K562 (cell line): ENCODE data around the gene MBNL1. TPM values are rescaled to one million over a fixed set of nuclear protein-coding genes. Genes with fewer than 3 reads are reported as not detected.

ENCODE experiments used
- BDP1 ChIP-seq: IDR thresholded peaks from 3 replicates; pipeline ENCODE4 v1.6.1; 2011; ENCODE audit not compliant: insufficient read length, insufficient read depth
- CAMTA2 ChIP-seq: fragments of 250-450 bp; sonication (Bioruptor Pico); conservative IDR thresholded peaks from 2 replicates; pipeline ENCODE4 v1.5.1; 2022
- ESRRA ChIP-seq: fragments of 450-650 bp; IDR thresholded peaks from 2 replicates; pipeline ENCODE4 v1.6.1; 2014; ENCODE audit warnings: low read depth, mild to moderate bottlenecking, moderate library complexity, borderline replicate concordance
- FOXK2 ChIP-seq, 2 experiments: fragments of 450-650 bp; IDR thresholded peaks in 1 of 2; conservative IDR thresholded peaks in 1 of 2; 2 replicates each; pipeline ENCODE4 v1.6.1; 2016; ENCODE audit warnings: low read depth in 2 of 2, mild to moderate bottlenecking in 1 of 2
- JUNB ChIP-seq: fragments of 450-650 bp; formaldehyde crosslinking; conservative IDR thresholded peaks from 2 replicates; pipeline ENCODE4 v1.4.0; 2020; ENCODE audit warnings: mild to moderate bottlenecking
- MYC ChIP-seq, 2 experiments: fragments of 250-450 bp in 1 of 2; sonication (Bioruptor Pico) in 1 of 2; IDR thresholded peaks; 2 replicates each; pipeline versions ENCODE4 v1.5.1 to v1.6.1; 2012 to 2021; ENCODE audit warnings: low read depth in 2 of 2, borderline replicate concordance in 1 of 2, improper control_type of control experiment in 1 of 2, low read length in 1 of 2, mild to moderate bottlenecking in 1 of 2, moderate library complexity in 1 of 2
- NCOA4 ChIP-seq: fragments of 450-650 bp; IDR thresholded peaks from 2 replicates; pipeline ENCODE4 v1.6.1; 2018; ENCODE audit warnings: mild to moderate bottlenecking; ENCODE audit not compliant: partially characterized antibody
- NCOA6 ChIP-seq: fragments of 450-650 bp; IDR thresholded peaks from 2 replicates; pipeline ENCODE4 v1.6.1; 2017; ENCODE audit warnings: mild to moderate bottlenecking
- PCBP1 ChIP-seq: fragments of 200-400 bp; formaldehyde crosslinking; IDR thresholded peaks from 2 replicates; pipeline ENCODE4 v1.6.1; 2018; ENCODE audit warnings: mild to moderate bottlenecking, low read depth, low read length; ENCODE audit not compliant: poor library complexity, severe bottlenecking
- TCFL5 ChIP-seq: fragments of 250-450 bp; sonication (Bioruptor Pico); conservative IDR thresholded peaks from 2 replicates; pipeline ENCODE4 v1.6.1; 2021; ENCODE audit warnings: mild to moderate bottlenecking, moderate library complexity, matching md5 sums
- ZBTB1 ChIP-seq: sonication (generic); formaldehyde crosslinking; IDR thresholded peaks from 2 replicates; pipeline ENCODE4 v1.8.1; 2023; ENCODE audit warnings: missing genetic modification reagents, low read depth, mild to moderate bottlenecking, borderline replicate concordance
- ZNF23 ChIP-seq: fragments of 250-450 bp; sonication (Bioruptor Pico); IDR thresholded peaks from 2 replicates; pipeline ENCODE4 v1.4.0; 2020; ENCODE audit warnings: mild to moderate bottlenecking
- ZNF232 ChIP-seq: sonication (generic); formaldehyde crosslinking; IDR thresholded peaks from 2 replicates; pipeline ENCODE4 v1.8.0; 2022; ENCODE audit warnings: mild to moderate bottlenecking, missing genetic modification reagents
- ZNF274 ChIP-seq: IDR thresholded peaks from 2 replicates; pipeline ENCODE4 v1.6.1; 2011; ENCODE audit warnings: low read depth, mild to moderate bottlenecking, low read length, moderate library complexity, borderline replicate concordance
- ZNF586 ChIP-seq: fragments of 450-650 bp; formaldehyde crosslinking; conservative IDR thresholded peaks from 2 replicates; pipeline ENCODE4 v1.4.0; 2020; ENCODE audit warnings: mild to moderate bottlenecking, moderate library complexity
- ZNF707 ChIP-seq: fragments of 250-450 bp; sonication (Bioruptor Pico); conservative IDR thresholded peaks from 2 replicates; pipeline ENCODE4 v1.8.0; 2022; ENCODE audit warnings: inconsistent platforms, mild to moderate bottlenecking, moderate library complexity
- ZNF766 ChIP-seq: fragments of 200-800 bp; sonication (Bioruptor generic); conservative IDR thresholded peaks from 2 replicates; pipeline ENCODE4 v1.6.1; 2016; ENCODE audit warnings: missing genetic modification characterization, missing compliant biosample characterization
- polyA plus RNA-seq, 8 experiments: library from polyadenylated mRNA; depleted of rRNA in 4 of 8; stranded (reverse) in 5 of 8; unstranded in 3 of 8; fragments of >200 nt; fragmentation: Nextera tagmentation in 2 of 8; fragmentation: Illumina TruSeq in 1 of 8; extraction: Ambion mirVana in 2 of 8; extraction: Trizol in 1 of 8; gene quantifications; 2 replicates each; pipeline versions ENCODE4 v1.2.1 to v1.2.3, GENCODE V29; 2011 to 2014; ENCODE audit warnings: inconsistent platforms in 1 of 8, missing spikeins in 1 of 8
- total RNA-seq, 7 experiments: library from RNA; depleted of rRNA in 6 of 7; stranded (reverse); fragments of >200 nt in 6 of 7; fragmentation: Illumina TruSeq in 2 of 7; extraction: Trizol in 2 of 7; gene quantifications; 2 replicates each; pipeline versions ENCODE4 v1.2.1 to v1.2.3, GENCODE V29; 2011 to 2021; ENCODE audit warnings: low replicate concordance in 1 of 7
- TF ChIP-seq, protein P1 (sequence below): sonication (generic); formaldehyde crosslinking; IDR thresholded peaks from 2 replicates; pipeline ENCODE4 v1.8.1; 2022; ENCODE audit warnings: missing genetic modification reagents
- TF ChIP-seq, protein P2 (sequence below): fragments of 450-650 bp; formaldehyde crosslinking; conservative IDR thresholded peaks from 2 replicates; pipeline ENCODE4 v1.4.0; 2022; ENCODE audit warnings: mild to moderate bottlenecking, missing genetic modification characterization
- TF ChIP-seq, protein P3 (sequence below): IDR thresholded peaks from 2 replicates; pipeline ENCODE4 v1.6.1; 2011; ENCODE audit warnings: borderline replicate concordance, low read depth, mild to moderate bottlenecking, moderate library complexity, low read length; ENCODE audit not compliant: insufficient read depth, poor library complexity, severe bottlenecking
- TF ChIP-seq, protein P4 (sequence below): fragments of 450-650 bp; formaldehyde crosslinking; IDR thresholded peaks from 2 replicates; pipeline ENCODE4 v1.4.0; 2022; ENCODE audit warnings: missing genetic modification characterization
- TF ChIP-seq, protein P5 (sequence below): sonication (generic); formaldehyde crosslinking; IDR thresholded peaks from 2 replicates; pipeline ENCODE4 v1.8.0; 2022; ENCODE audit warnings: mild to moderate bottlenecking, low read depth, missing genetic modification reagents

The MBNL1 gene
- total and polyA plus RNA-seq, 9 of the 15 experiments (the other 6 are each of a cell fraction or from before 2014, with no cell fraction given), result 70.3 to 243 (median 220) TPM

DNA sequence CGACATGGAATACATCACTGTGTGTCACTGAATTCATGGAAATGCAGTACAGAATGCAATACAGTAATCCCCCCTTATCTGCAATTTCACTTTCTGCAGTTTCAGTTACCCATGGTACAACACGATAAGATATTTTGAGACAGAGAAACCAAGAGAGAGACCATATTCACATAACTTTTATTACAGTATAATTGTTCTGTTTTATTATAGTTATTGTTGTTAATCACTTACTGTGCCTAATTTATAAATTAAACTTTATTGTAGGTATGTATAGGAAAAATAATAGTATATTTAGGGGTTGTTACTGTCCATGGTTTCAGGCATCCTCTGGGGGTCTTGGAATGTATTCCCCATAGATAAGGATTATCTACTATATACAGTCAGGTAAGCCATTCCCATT lies 61.8 kb downstream of the MBNL1 start (continued):
- TF ChIP-seq, protein P1, sequence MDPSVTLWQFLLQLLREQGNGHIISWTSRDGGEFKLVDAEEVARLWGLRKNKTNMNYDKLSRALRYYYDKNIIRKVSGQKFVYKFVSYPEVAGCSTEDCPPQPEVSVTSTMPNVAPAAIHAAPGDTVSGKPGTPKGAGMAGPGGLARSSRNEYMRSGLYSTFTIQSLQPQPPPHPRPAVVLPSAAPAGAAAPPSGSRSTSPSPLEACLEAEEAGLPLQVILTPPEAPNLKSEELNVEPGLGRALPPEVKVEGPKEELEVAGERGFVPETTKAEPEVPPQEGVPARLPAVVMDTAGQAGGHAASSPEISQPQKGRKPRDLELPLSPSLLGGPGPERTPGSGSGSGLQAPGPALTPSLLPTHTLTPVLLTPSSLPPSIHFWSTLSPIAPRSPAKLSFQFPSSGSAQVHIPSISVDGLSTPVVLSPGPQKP, result no peak
- no peak for TF ChIP-seq ZNF232 (CRISPR knock-in tag)
- no peak for TF ChIP-seq ZBTB1 (CRISPR knock-in tag)
- no peak for TF ChIP-seq JUNB (CRISPR knock-in tag)
- TF ChIP-seq, protein P2, sequence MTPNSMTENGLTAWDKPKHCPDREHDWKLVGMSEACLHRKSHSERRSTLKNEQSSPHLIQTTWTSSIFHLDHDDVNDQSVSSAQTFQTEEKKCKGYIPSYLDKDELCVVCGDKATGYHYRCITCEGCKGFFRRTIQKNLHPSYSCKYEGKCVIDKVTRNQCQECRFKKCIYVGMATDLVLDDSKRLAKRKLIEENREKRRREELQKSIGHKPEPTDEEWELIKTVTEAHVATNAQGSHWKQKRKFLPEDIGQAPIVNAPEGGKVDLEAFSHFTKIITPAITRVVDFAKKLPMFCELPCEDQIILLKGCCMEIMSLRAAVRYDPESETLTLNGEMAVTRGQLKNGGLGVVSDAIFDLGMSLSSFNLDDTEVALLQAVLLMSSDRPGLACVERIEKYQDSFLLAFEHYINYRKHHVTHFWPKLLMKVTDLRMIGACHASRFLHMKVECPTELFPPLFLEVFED (CRISPR knock-in tag), result no peak
- TF ChIP-seq, protein P3, sequence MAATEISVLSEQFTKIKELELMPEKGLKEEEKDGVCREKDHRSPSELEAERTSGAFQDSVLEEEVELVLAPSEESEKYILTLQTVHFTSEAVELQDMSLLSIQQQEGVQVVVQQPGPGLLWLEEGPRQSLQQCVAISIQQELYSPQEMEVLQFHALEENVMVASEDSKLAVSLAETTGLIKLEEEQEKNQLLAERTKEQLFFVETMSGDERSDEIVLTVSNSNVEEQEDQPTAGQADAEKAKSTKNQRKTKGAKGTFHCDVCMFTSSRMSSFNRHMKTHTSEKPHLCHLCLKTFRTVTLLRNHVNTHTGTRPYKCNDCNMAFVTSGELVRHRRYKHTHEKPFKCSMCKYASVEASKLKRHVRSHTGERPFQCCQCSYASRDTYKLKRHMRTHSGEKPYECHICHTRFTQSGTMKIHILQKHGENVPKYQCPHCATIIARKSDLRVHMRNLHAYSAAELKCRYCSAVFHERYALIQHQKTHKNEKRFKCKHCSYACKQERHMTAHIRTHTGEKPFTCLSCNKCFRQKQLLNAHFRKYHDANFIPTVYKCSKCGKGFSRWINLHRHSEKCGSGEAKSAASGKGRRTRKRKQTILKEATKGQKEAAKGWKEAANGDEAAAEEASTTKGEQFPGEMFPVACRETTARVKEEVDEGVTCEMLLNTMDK, result no peak
- no peak for TF ChIP-seq ZNF23 (CRISPR knock-in tag)
- TF ChIP-seq MYC (IDR thresholded peaks at IDR 0.05; ENCODE audit: low read depth, low read length), result no peak
- no peak for TF ChIP-seq MYC (CRISPR knock-in tag; IDR thresholded peaks at IDR 0.05; ENCODE audit: borderline replicate concordance, low read depth)
- 0 out of 2 replicates have a peak, but pooled peaks have one; percentile 8 for TF ChIP-seq NCOA6
- no peak for TF ChIP-seq FOXK2 (conservative IDR thresholded peaks at IDR 0.05 in 1 of 2, IDR thresholded peaks at IDR 0.05 in 1 of 2; ENCODE audit: low read depth in 2 of 2)
- TF ChIP-seq, protein P4, sequence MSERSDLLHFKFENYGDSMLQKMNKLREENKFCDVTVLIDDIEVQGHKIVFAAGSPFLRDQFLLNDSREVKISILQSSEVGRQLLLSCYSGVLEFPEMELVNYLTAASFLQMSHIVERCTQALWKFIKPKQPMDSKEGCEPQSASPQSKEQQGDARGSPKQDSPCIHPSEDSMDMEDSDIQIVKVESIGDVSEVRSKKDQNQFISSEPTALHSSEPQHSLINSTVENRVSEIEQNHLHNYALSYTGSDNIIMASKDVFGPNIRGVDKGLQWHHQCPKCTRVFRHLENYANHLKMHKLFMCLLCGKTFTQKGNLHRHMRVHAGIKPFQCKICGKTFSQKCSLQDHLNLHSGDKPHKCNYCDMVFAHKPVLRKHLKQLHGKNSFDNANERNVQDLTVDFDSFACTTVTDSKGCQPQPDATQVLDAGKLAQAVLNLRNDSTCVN (CRISPR knock-in tag), result no peak
- TF ChIP-seq CAMTA2 (CRISPR knock-in tag), result no peak
- no peak for TF ChIP-seq ZNF586 (CRISPR knock-in tag)
- TF ChIP-seq BDP1, result no peak
- TF ChIP-seq ESRRA, result no peak
- TF ChIP-seq, protein P5, sequence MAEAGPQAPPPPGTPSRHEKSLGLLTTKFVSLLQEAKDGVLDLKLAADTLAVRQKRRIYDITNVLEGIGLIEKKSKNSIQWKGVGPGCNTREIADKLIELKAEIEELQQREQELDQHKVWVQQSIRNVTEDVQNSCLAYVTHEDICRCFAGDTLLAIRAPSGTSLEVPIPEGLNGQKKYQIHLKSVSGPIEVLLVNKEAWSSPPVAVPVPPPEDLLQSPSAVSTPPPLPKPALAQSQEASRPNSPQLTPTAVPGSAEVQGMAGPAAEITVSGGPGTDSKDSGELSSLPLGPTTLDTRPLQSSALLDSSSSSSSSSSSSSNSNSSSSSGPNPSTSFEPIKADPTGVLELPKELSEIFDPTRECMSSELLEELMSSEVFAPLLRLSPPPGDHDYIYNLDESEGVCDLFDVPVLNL (CRISPR knock-in tag), result no peak
- no peak for TF ChIP-seq TCFL5 (CRISPR knock-in tag)
- no peak for TF ChIP-seq PCBP1
- TF ChIP-seq ZNF707, result no peak
- TF ChIP-seq ZNF274, result no peak
- TF ChIP-seq NCOA4, result no peak
- TF ChIP-seq ZNF766 (CRISPR knock-in tag), result peak; percentile 66; the same call in 1 of the 2 replicates
